Transverse colon (tissue), 4 donors: ENCODE measurements around the gene CTNNBIP1.
"Not testable (repeated sequence)": the region's sequence is repeated elsewhere in the genome, so short reads cannot be mapped to it uniquely, and the experiment has no call there.

Source experiments
- CTCF ChIP-seq, 5 experiments: fragments of 200-600 bp in 3 of 5; fragments of 450-650 bp in 2 of 5; sonication (generic) in 3 of 5; IDR thresholded peaks; 1 replicate in 2 of 5; 2 replicates in 3 of 5; pipeline ENCODE4 v1.5.1; 2016 to 2017; ENCODE audit warnings: antibody characterized with exemption in 5 of 5, inconsistent platforms in 3 of 5, mild to moderate bottlenecking in 2 of 5, moderate library complexity in 1 of 5
- EP300 ChIP-seq: sonication (generic); formaldehyde crosslinking; IDR thresholded peaks from one replicate; pipeline ENCODE4 v1.6.1; 2017; ENCODE audit warnings: antibody characterized with exemption, low read depth
- POLR2A ChIP-seq: fragments of 450-650 bp; IDR thresholded peaks from one replicate; pipeline ENCODE4 v1.6.1; 2016; ENCODE audit warnings: antibody characterized with exemption, mild to moderate bottlenecking, moderate library complexity
- POLR2AphosphoS5 ChIP-seq, 3 donors: sonication (generic); formaldehyde crosslinking; IDR thresholded peaks; one replicate each; pipeline ENCODE4 v1.6.1; 2016; ENCODE audit warnings: antibody characterized with exemption in 3 of 3

GRCh38 chr1:9803003-9803918 is 106.8 kb downstream of the CTNNBIP1 start:
- not testable (repeated sequence) for TF ChIP-seq POLR2AphosphoS5 (IDR thresholded peaks at IDR 0.05); POLR2A; CTCF (IDR thresholded peaks at IDR 0.05); EP300
